Activated CD4-positive, alpha-beta T cell treated with anti-CD3 and anti-CD28 coated beads for 1 hour (primary cell): ENCODE measurements around the gene MBNL2.
A peak's percentile ranks its signal among the peaks of the same experiment; 100 is the strongest.
"Not testable (repeated sequence)": the region's sequence is repeated elsewhere in the genome, so short reads cannot be mapped to it uniquely, and the experiment has no call there.

ENCODE experiments used
- DNase-seq: peaks from one replicate; pipeline ENCODE4 v3.0.0-alpha.2; 2020

Gene MBNL2, protein sequence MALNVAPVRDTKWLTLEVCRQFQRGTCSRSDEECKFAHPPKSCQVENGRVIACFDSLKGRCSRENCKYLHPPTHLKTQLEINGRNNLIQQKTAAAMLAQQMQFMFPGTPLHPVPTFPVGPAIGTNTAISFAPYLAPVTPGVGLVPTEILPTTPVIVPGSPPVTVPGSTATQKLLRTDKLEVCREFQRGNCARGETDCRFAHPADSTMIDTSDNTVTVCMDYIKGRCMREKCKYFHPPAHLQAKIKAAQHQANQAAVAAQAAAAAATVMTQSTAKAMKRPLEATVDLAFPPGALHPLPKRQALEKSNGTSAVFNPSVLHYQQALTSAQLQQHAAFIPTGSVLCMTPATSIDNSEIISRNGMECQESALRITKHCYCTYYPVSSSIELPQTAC

DNA sequence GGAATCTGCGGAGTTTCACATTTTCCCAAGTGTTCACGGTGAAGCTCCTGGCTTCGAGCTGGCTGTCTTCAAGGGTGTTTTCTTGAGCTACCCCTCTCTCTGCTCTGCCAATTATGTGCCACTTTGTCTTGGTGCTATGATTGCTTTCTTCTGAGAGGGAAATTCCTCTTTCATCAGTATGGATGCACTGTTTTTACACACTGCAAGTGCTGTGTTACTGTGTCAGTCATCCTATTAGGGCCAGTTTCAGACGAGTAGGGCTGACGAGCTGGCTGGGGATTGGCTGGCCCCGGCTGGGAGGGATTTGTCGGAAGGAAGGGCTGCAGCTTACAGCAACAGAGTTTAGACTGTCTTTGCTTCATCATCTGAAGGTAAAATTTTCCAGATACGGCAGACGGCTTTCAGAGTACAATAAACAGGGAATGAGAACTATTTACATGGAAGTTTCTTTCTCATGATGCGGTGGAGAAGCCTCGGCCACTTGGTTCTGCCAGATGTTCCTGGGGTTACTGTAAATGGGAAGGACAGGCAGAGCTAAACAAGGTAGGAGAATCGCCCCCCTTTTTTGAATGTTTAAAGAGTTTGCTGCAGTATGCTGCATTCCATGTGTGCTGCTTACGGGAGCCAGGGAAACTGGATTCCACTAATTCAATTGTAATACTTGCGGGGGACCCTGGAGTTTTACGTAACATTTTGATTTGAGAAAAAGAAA, at the start of gene MBNL2:
Gene MBNL2, plus strand, starts transcription at position 345 of the 712 bp plus-strand sequence. CDS start 53,903 bp downstream, outside the sequence.
- DNase-seq = peak; percentile 73

GRCh38 chr13:97174638-97175037, 47.5 kb upstream of the MBNL2 start:
- DNase-seq = no peak

- DNase-seq = no peak
These were observed 47.1 kb upstream of the MBNL2 start for GRCh38 chr13:97175041-97175440.

GRCh38 chr13:97179501-97179900, 42.6 kb upstream of the MBNL2 start:
- DNase-seq = no peak

DNA sequence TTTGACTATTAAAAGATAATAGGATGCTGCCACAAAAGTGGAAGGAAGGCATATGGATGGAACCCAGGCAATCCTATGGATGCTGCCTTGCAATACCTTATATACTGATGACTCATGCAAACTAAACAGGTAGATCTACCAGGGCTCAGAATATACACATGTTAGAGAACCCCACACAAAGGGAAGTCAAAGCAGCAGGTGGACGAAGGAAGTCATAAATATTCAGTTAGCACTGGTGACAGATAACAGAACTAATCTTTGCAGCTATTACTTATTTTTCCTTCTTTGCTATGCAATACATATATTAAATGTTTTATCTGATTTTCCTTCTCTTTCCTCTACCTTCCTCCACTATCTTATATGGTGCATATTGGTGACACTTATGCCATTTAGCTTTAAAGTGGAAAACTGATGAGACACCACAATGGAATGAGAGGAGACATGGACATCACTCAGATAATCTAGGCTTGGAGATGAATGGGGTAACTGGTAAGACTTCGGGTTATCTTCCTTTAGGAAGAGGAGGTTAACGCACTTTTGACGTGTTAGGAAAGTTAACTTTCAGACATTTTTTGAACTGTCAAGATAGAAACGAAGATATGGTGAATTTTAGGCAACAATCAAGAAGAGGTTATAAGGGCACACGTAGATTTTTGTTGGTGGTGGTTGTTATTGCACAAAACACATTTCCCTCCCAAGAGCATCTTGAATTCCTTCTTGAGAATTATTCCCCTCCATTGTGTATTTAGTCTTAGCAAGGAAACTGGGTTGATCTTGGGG, 39.8 kb upstream of the MBNL2 start:
- DNase-seq = no peak

DNA sequence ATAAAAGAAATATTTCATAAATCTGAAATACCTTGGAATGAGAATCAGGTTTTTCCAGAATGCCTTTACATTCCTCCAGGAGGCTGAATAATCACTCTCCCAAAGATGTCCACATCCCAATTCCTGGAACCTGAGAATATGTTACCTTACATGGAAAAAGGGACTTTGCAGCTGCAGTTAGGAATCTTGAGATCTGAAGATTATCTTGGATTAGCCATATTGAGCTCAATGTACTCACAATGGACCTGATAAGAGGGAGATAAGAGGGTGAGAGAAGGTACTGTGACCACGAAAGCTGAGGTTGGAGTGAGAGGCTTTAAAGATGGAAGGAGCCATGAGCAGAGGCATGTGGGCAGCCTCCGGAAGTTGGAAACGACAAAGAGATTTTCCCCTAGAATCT, 36.8 kb upstream of the MBNL2 start:
- DNase-seq = no peak

DNA sequence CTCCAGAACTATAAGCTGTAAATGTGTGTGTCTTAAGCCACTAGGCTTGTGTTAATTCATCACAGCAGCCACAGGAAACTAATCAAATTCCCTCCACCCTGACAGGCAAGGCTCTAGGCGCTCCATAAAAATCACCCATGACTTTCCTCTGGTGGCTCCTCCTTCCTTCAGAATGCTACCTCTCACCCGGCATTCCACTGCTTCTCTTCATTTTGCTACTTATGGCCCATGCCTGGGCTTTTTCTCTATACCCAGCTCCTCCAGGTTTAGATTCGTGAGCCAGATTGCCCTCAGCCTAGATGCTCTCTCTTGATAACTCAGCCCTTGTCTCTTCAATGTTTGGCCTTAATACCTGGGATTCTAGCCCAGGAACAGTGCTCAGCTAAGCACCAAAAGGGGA, 36.4 kb upstream of the MBNL2 start:
- no peak for DNase-seq

GRCh38 chr13:97188207-97188606, 33.9 kb upstream of the MBNL2 start:
- DNase-seq = no peak

DNA sequence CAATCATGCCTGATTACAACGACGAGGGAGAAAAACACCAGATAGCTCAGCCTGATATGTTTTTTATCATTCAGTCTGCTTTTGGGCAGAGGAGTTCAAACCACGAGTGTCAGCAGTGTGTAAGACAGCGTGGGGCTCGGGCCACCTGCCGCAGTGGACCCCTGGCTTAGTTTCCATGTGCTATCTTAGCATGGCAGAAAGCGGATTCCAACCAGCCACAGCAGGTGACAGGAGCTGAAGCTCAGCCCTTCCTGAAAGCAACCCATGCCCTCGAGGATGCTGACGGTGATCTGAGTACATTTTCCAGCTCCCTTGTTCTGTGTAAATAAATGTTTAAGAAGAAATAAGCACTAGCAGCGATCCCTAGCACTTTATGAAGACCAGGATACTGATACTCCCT, 32.2 kb upstream of the MBNL2 start:
- no peak for DNase-seq

GRCh38 chr13:97191142-97191541, 31.0 kb upstream of the MBNL2 start:
- DNase-seq = no peak

- no peak for DNase-seq
These were observed 30.5 kb upstream of the MBNL2 start for GRCh38 chr13:97191615-97192014.

DNA sequence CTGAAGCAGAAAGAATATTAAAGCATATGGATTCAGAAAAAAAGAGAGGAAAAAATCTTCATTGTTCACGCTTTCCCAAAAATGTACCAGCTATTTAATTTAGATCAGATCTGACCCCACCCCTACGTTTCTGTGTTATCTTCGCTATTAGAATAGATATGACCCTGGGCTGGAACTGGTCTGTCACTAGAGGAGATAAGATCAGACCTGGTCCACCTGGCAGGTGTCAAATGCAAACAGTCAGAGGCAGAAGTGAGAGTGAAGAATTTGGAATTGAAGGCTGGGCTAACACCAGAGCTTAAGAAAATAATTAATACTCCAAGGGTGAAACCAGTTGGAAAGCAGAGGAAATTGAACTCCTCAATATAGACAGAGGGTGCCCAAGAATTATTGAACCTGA, 30.0 kb upstream of the MBNL2 start:
- no peak for DNase-seq

GRCh38 chr13:97193577-97193976, 28.6 kb upstream of the MBNL2 start:
- DNase-seq = no peak

DNA sequence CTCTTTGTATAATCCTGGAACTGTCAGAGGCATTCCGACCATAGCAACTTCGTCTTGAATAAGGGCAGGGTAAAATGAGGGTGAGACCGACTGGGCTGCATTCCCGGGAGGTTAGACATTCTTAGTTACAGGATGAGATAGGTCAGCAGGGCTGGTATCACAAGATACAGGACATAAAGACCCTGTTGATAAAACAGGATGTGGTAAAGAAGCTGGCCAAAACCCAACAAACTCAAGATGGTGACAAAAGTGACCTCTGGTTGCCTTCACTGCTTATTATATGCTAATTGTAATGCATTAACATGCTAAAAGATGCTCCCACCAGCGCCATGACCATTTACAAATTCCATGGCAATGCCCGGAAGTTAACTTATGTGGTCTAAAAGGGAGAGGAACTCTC, 27.7 kb upstream of the MBNL2 start:
- DNase-seq = no peak

DNA sequence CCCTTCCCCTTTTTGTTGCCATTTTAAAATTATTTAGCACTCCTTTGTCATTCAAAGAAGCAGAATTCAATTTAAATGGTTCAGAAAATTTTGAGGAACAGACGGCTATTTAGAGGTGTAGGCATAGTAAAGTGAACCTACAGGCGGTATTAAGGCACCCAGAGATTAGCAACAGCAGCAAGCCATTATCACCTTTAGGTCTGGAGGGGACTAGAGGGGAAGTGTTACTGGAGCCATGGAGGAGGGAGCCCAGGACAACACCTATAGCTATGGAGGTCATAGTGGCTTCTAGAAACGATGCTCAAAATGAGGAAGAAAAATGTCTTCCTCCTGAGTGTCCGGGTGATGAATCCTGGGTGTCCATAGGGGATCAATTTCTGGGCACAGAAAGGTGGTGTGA, 25.8 kb upstream of the MBNL2 start:
- no peak for DNase-seq

GRCh38 chr13:97198753-97199152, 23.4 kb upstream of the MBNL2 start:
- no peak for DNase-seq

DNA sequence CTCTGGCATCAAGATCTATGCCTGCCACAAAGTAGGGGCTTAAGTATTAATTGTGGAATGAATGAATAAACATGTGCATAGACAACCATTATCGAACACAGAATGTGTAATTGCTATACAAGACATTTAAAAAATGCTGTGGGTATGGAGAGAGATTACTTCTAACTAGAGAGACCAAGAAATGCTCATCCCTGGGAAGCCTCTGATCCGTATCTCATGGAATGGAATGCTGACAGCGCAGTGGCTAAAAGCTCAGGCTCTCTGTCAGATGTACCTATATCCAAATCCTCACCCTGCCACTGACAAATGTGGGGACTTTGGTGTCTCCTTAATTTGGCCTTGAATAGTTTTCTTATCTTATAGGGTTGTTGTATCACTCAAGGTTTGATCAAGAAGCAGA, 22.7 kb upstream of the MBNL2 start:
- DNase-seq = no peak

DNA sequence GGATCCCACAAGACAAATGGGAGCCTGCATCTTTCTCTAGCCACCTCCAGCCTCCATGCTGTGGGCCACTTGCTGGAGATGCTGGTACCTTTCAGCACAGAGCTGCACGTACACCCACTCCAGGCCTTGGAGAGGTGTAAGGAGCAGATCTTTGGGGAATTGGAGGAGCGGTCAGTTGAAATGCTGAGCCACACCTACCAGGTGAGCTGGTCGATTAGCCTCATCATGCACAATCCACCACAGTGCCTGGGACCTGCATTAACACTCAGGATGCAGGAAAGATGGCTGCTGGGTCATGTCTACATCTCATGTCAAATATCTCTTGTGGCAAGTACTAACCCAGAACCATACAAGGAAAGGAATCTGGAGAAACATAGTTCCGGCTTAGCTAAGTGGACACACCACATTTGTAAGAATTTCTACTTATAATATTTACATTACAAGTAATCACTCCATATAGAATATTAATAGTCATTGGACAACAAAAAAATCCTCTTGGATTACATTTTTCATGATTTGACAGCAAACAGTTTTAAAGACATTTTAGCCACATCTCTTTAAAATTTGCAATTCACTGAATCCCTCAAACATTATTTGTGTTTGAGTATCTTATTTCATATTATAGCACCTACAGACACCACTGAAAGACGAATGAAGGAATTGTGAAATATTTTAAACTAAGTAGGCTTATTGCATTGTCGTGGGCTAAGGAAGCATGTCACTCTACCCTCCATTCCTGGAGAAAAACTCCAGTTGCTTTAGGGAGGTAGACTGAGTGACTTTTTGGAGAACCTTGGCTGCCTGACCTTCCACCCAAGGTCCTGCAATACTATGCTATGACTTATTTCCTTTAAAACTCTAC, 21.8 kb upstream of the MBNL2 start:
- no peak for DNase-seq

- no peak for DNase-seq
These were observed 19.4 kb upstream of the MBNL2 start for GRCh38 chr13:97202761-97203160.

GRCh38 chr13:97205465-97205864, 16.7 kb upstream of the MBNL2 start:
- no peak for DNase-seq

DNA sequence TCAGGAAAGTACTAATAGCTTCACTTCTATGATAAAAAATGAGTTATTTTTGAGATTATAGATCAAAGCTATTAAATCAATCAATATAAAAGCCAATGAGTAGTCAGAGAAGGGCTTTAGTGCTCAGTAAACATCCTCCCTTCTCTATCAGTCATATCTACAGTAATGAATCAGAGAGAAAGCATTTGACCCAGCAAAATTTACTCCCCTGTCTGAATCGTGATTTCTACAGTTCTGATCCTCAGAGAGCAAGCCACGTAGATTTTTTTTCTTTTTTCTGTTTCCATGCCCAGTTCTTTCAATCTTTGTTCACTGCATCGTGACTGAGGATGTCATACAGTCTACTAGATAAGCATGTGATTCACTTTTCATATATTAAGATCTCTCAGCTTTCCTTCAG, 16.2 kb upstream of the MBNL2 start:
- DNase-seq = no peak

GRCh38 chr13:97207252-97207651, 14.9 kb upstream of the MBNL2 start:
- DNase-seq = not testable (repeated sequence)

DNA sequence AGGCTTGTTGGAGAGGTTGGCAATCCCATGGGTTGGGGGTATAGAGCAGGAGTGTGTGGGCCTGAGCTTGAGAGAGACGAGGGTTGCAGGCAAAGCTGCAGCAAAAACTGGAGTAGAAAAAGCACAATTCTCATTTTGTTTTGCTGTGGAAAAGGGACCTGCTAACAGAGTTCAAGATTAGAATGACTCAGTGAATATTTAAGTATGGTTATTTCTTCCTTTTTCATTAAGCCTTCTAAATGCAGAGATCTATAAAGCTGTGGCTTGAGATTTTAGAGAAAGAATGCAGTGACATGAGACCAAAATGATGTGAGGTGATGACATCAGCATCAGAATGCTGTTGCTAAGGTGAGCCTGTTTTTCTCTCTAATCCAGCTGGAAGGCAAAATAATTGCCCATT, 10.8 kb upstream of the MBNL2 start:
- DNase-seq = no peak
